NCI-H2171 (cell line): ENCODE data around the gene GPR78.

Source experiments
- DNase-seq: peaks from one replicate; lab custom pipeline; 2025; lab: John Stamatoyannopoulos, UW

Gene GPR78, protein sequence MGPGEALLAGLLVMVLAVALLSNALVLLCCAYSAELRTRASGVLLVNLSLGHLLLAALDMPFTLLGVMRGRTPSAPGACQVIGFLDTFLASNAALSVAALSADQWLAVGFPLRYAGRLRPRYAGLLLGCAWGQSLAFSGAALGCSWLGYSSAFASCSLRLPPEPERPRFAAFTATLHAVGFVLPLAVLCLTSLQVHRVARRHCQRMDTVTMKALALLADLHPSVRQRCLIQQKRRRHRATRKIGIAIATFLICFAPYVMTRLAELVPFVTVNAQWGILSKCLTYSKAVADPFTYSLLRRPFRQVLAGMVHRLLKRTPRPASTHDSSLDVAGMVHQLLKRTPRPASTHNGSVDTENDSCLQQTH

GRCh38 chr4:8580321-8581093 is at the start of gene GPR78:
Gene GPR78, plus strand, starts transcription at chr4:8580392. Its CDS starts 591 bp downstream, at chr4:8580983.
- DNase-seq, result peak; percentile 32

GRCh38 chr4:8532245-8532781 is 47.9 kb upstream of the GPR78 start:
- no peak for DNase-seq

DNA sequence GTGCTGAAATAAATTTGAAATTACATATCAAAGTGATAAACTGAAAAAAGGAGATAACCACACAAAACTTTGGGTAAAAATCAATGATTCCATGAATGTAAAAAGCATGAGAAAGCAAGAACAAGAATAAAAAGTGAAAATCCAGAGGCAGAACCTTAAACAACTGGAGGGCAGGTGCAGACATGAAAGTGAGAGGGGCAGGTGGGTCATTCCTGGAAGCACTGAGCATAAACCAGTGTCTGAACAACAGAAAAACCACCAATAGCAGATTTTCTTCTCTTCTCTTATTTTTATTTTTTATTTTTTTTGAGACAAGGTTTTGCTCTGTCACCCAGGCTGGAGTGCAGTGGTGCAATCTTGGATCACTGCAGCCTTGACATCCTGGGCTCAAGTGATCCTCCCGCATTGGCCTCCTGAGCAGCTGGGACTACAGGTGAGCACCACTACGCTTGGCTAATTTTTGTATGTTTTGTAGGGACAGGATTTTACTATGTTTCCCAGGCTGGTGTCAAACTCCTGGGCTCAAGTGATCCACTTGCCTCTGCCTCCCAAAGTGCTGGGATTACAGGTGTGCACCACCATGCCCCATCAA is 46.8 kb upstream of the GPR78 start:
- no peak for DNase-seq

- no peak for DNase-seq
Observed at GRCh38 chr4:8534129-8534528, 46.1 kb upstream of the GPR78 start.

DNA sequence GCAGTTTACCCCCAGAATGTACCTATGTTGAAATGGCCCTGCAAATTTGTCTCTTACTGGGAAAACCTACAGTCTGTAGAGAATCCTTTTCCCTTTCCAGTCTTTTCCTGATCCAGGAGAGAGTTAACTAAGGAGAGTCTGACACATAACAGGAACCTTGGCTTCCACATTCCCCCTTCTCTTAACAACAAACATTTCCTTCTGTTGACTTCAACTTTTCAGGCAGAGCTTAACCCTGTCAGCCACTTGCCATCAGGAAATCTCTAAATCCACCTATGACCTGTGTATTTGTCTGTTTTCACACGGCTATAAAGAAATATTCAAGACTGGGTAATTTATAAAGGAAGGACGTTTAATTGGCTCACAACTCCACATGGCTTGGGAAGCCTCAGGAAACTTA is 45.6 kb upstream of the GPR78 start:
- no peak for DNase-seq

DNA sequence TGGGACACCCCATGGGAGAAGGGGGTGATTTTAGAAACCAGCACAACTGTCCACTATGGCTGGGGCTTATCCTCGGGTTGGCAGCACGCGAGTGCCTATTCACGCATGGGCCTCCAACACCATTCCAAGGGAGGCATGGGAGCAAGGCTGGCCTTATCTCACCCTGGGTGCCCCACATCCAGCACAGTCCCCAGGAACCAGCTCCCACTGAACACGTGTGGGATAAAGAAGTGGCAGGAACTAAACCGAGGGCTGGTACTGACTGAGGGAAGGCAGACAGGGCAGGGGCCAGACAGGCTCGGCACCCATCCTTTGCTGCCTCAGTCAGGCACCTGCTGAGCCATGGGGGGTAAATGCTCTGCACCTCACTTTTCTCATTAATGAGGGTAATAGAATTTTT is 43.7 kb upstream of the GPR78 start:
- DNase-seq, result no peak

DNA sequence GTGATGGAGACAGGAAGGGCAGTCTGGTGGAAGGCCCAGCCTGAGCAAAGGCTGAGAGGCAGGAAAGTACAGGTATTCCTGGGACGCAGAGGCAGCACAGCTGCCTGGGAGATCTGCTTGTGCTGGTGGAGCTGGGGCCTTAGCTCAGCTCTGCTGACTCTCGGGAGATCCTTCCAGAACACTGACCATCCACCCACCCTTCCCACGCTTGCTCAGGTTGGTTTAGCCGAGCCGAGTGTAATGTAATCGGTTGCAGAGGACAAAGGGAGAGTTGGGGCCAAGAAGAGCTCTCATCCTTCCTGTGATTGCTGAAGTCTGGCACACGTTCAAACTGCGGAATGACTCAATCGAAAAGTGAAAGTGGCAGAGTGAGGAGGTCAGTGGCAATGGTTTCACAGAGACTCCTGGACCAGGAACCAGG is 43.1 kb upstream of the GPR78 start:
- no peak for DNase-seq

GRCh38 chr4:8538076-8538702 is 42.0 kb upstream of the GPR78 start:
- no peak for DNase-seq

- DNase-seq, result no peak
Observed at GRCh38 chr4:8538703-8539567, 41.3 kb upstream of the GPR78 start.

DNA sequence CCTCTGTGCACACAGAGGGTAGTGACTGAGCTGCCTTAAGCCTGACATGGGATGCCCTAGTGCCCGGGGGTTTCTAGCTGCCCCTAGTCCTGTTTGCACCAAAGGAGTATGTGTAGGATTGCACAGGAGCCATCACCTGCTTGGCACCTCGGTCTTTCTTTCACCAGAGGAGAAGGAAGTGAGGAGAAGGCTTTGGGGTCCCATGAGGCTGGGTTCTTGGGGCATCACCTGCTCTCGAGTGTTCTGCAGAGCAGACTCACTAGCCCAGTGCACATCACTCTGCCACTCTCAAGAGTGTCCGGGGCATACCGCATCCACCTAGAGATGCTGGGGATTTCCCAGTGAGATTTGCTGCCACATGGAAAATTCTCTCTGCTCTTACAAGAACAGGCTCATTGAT is 40.5 kb upstream of the GPR78 start:
- DNase-seq, result no peak

DNA sequence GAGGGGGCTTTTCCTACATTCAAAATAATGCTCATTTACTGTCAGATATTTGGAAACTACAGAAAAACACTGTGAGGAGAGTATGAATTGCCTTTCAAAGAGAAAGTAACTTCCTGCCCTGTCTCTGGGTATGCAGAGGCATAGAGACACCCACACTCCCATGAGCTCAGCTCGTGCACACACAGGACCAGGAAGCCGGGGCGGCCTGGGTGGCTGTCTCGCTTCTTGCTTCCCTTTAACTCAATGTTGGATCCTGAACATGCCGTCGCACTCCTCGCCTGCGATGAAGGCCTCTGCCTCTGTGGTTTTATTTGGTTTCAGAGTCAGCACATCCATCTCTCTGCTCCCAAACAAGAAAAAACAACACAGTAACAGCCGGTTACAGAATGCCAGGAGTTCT is 40.1 kb upstream of the GPR78 start:
- DNase-seq, result no peak

- no peak for DNase-seq
Observed at GRCh38 chr4:8540586-8540985, 39.6 kb upstream of the GPR78 start.

- no peak for DNase-seq
Observed at GRCh38 chr4:8540991-8541390, 39.2 kb upstream of the GPR78 start.

- DNase-seq, result no peak
Observed at GRCh38 chr4:8541981-8542715, 38.0 kb upstream of the GPR78 start.

DNA sequence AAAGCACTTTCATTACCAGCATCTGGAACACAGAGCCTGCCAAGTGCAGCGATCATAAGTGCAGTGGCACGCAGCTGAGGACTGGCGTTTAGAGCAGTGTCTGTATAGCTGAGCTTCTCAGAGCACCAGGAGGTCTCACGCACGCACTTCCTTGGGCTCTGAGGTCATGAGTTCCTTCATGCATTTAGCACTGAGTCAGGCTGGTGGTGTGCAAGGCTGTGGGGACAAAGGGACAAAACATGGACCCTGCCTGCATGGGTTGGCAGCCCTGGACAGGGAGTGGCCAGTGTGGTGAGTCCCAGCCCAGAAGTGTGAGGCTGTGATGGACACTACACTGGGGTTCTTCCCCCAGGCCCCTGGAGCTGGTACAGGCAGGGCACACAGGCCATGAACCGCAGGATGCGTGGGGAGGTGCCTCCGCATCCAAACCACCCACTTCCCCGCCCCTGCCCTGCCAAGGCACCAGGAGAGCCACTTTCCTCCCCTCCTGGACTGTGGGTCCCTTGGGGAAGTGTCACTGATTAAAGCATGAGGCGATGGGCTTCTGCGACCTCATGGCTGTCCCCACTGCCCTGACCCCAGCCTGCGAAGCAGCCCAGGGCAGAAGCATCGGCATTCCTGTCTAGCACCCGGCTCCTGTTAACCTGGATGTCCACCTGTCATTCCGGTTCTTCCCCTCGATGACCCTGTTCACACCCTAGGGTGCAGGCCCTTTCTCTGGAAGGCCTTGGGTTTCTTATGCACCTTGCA is 37.2 kb upstream of the GPR78 start:
- DNase-seq, result no peak

- DNase-seq, result no peak
Observed at GRCh38 chr4:8543623-8544022, 36.6 kb upstream of the GPR78 start.

- no peak for DNase-seq
Observed at GRCh38 chr4:8544282-8544681, 35.9 kb upstream of the GPR78 start.

- DNase-seq, result no peak
Observed at GRCh38 chr4:8544741-8545438, 35.3 kb upstream of the GPR78 start.

- no peak for DNase-seq
Observed at GRCh38 chr4:8545439-8545765, 34.8 kb upstream of the GPR78 start.

DNA sequence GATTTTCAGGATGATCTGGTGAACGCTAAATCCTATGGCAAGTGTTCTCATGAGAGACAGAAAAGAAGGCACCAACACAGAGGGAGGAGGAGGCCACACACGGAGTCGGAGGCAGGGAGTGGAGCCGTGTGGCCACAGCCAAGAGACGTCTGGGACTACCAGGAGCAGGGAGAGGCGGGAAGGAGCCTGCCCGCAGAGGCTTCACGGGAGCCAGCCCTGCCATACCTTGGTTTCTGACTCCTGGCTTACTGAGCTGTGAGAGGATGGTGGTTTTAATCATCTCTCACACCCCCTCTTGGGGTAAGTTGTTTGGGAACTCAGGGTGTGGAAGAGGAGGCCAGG is 33.5 kb upstream of the GPR78 start:
- no peak for DNase-seq
